Renal cortex interstitium (tissue), 11 donors: ENCODE measurements around the gene PPM1H. TPM values are rescaled to one million over a fixed set of nuclear protein-coding genes. Genes with fewer than 3 reads are reported as not detected.
A peak's percentile ranks its signal among the peaks of the same experiment; 100 is the strongest.

Experiments used
- DNase-seq, 11 donors: peaks; one replicate each; pipeline ENCODE4 v3.0.0-alpha.2; 2013; ENCODE audit warnings: low read depth in 9 of 11, low spot score in 4 of 11; ENCODE audit errors: extremely low read depth in 1 of 11
- polyA plus RNA-seq, 3 donors: library from polyadenylated mRNA; unstranded; fragments of 120-200 nt; gene quantifications; one replicate each; pipeline ENCODE4 v1.2.1, GENCODE V29; 2013; ENCODE audit not compliant: insufficient read length in 3 of 3

Gene PPM1H
- polyA plus RNA-seq, 3 donors, result 26.9 to 30.2 (median 27.1) TPM

GRCh38 chr12:62657363-62657632 lies 277.7 kb downstream of the PPM1H start:
- DNase-seq, result no peak

- no peak for DNase-seq
These were observed 278.2 kb downstream of the PPM1H start for GRCh38 chr12:62656591-62657362.

- no peak for DNase-seq
These were observed 279.2 kb downstream of the PPM1H start for GRCh38 chr12:62655666-62656151.

DNA sequence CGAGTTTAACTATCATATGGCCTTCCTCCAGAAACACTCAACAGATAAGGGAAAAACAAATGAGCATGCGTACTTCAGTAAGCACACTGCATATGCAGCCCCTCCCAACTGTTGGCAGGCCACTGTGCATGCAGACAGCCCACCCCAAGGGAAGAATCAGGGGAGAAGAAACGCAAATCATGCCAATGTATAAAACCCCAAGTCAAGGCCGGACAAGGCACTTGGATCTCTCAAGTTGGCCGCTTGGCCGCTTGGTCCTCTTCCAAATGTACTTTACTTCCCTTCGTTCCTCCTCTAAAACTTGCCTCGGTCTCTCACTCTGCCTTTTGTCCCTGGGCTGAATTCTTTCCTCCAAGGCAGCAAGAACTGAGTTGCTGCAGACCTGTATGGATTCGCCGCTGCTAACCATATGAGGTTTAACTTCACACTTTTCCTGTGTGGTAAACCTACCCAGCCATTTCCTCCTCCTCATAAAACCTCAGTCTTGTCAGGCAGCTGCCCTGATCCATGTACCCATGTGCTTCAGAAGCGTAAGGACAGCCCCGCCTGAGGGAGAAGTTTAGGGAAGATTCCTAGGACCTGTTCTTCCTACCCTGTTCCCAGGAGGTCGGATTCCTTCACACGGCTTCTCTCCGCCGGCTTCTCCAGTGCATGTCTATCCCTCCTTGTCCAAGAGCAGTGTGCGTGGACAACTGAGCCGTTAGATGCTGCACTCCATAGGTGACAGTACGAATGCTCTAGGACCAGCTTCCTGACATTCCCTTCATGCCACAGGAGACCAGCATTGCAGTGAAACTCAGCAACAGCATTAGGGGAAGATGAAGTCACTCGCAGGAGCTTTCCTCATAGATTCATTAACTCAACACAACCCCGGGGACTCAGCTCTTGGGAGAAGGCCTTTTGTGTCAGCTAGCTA lies 280.4 kb downstream of the PPM1H start:
- DNase-seq, result no peak

GRCh38 chr12:62653740-62654139 lies 281.2 kb downstream of the PPM1H start:
- DNase-seq, result no peak

DNA sequence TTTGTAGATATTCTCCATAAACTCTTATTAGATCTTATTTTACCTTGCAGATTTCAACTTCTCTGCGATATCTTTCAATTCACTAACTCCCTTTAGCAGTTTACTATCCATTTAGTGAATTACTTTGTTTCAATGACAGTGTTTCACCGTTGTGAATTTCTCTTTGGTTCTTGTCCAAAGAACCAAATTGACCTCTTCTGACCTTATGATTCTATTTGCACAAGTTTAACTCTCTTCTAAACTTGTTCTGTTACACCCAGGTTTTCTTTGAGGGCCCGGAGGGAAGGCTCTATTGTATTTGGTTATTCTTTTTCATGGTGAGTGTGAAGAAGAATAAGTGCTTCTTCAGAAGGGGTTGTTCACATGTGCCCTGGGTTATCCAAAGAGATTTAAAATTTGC lies 281.6 kb downstream of the PPM1H start:
- no peak for DNase-seq

- no peak for DNase-seq
These were observed 283.8 kb downstream of the PPM1H start for GRCh38 chr12:62651138-62651537.

GRCh38 chr12:62649412-62650138 lies 285.4 kb downstream of the PPM1H start:
- DNase-seq, result no peak

DNA sequence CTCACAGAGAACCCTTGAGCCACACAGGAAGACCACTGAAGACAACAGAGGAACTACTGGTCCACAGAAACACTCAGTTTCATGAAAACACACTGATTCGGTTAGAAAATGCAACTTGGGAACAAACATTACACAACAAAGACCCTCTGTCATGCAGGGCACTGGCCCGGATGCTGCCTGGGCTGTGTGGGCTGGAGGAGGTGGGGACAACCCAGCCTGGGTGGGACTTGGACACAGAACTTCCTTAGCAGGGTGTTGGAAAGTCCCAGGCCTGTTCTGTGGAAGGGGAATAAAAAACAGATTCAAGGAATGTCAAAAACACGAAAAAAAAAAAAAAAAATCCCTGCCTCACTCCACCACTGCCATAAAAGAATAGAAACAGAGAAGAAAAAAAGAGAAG lies 287.4 kb downstream of the PPM1H start:
- DNase-seq, result no peak

- DNase-seq, result no peak
These were observed 288.4 kb downstream of the PPM1H start for GRCh38 chr12:62646566-62646965.

GRCh38 chr12:62643486-62643885 lies 291.5 kb downstream of the PPM1H start:
- no peak for DNase-seq

DNA sequence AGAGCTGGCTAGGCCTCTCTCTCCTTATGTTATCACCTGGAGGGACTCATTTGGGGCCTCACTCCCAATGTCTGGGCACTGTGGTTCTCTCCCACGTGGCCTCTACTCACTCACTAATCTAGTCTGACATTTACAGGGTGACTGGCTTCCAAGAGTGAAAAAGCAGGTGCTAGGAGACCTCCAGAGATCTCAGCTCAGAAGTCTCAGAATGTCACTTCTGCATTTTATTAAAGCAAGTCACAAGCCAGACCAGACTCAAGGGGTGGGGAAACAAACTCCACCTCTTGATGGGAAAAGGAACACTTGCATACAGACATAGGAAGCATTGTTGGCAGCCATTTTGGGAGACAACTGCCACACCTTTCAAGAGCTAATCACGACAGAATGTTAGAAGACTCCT lies 292.5 kb downstream of the PPM1H start:
- DNase-seq, result no peak

DNA sequence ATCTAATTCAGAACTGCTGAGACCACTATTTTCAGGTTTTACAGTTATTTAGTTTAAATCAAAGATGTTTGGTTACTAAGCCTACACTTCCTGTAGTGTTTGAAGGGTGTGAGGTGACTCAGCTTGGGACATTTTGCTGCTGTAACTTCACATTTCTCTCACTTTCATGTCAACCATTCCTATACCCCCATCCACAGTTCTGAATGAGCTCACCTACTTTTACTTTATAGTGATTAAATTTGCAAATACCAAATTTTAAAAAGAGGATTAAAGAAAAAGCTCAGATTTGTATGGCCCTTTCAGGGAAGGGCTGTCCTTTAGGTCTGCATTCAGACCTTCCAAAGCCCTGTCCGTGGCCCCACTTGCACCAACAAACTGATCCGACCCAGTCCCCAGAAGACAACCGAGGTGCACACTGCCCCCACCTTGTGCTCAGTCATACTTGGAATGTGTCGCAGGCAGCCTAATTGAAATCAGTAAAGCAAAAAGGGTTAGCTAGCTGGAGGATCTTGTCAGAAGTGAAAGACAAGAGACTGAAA lies 294.0 kb downstream of the PPM1H start:
- DNase-seq, result no peak

DNA sequence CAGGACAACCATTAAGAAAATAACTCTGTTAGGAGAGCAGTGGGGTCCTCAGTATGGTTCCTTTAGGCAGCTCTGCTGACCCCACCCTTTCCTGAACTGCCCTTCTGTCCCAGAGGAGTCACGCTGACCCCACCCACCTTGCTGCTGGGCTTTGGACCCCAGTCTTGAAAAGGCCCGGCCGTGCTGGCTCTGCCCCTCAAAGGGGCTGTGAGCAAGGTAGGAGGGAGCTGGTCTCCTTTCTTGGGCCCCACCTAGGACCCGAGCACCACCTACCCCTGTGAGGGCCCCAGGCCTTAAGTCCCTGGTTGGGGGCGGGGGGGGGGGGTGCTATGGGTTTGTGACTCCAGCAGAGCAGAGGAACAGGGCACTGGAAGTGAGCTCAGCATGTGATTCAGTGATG lies 297.3 kb downstream of the PPM1H start:
- no peak for DNase-seq

DNA sequence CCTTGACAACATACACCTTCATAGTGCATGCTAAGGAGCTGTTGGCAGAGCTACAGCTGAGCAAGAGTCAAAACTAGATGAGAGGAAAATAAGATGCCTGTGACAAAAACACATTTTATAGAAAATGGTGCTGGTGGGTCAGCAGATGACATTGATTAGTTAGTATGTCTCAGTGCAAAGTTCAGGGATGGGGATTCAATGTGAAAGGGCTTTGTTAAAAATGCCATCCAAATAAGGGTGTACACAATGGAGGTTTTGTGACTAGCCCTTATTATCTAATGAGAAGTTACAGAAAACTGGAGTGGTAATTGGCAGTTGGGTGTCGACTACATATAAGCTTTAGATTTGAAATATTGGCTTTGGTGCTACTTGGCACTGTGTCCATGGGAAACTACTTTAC lies 299.3 kb downstream of the PPM1H start:
- DNase-seq, result no peak

DNA sequence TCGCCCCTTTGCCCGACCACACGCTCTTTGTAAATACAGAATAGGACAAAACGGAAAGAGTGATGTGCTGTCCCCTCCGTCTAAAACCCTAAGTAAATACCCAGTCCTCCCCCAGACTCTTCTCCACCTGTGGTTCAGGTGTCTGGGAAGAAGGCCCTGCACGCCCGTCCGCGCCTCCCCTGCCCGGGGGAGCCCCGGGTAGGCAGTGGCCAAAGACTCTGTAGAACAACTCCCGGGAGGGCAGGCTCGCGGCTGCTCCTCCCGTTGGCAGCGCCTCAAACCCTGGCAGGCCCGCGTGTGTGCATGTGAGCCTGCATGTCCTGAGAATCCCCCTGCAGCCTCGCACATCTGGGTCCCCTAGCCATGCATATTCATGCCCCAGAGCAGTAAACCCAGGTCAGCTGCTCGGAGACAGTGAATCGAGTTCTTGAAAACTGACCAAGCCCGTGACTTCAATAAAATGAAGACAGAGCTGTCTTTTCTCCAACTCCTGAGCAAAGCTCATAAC lies 302.5 kb downstream of the PPM1H start:
- peak in 1 of 11 donors; percentile 15 for DNase-seq

GRCh38 chr12:62631471-62632410 lies 303.2 kb downstream of the PPM1H start:
- DNase-seq, result peak in 8 of 11 donors; percentile 39 to 64 (median 50)
